HG02852 (cell line): ENCODE data around the gene PRKD2.
"Not testable (repeated sequence)": the region's sequence is repeated elsewhere in the genome, so short reads cannot be mapped to it uniquely, and the experiment has no call there.

ENCODE experiments used
- ATAC-seq: cut with Tn5 transposase; IDR thresholded peaks from one replicate; pipeline ENCODE4 v1.9.1; 2021; ENCODE audit warnings: mild to moderate bottlenecking, moderate library complexity; ENCODE audit not compliant: unreplicated experiment

Gene PRKD2

GRCh38 chr19:46634656-46635218 lies 82.2 kb downstream of the PRKD2 start:
- no peak for ATAC-seq

GRCh38 chr19:46634045-46634655 lies 82.8 kb downstream of the PRKD2 start:
- ATAC-seq: peak; percentile 53

GRCh38 chr19:46633130-46633529 lies 83.8 kb downstream of the PRKD2 start:
- no peak for ATAC-seq

GRCh38 chr19:46631481-46631880 lies 85.4 kb downstream of the PRKD2 start:
- no peak for ATAC-seq

- no peak for ATAC-seq
These were observed 86.2 kb downstream of the PRKD2 start for GRCh38 chr19:46630586-46631205.

GRCh38 chr19:46629546-46630025 lies 87.3 kb downstream of the PRKD2 start:
- ATAC-seq: no peak

- ATAC-seq: not testable (repeated sequence)
These were observed 87.9 kb downstream of the PRKD2 start for GRCh38 chr19:46628970-46629369.

- ATAC-seq: no peak
These were observed 90.5 kb downstream of the PRKD2 start for GRCh38 chr19:46626446-46626845.

- ATAC-seq: no peak
These were observed 91.2 kb downstream of the PRKD2 start for GRCh38 chr19:46625731-46626130.

- no peak for ATAC-seq
These were observed 91.8 kb downstream of the PRKD2 start, which contains the start of gene PTGIR for GRCh38 chr19:46624958-46625661. Gene PTGIR (minus strand): TSS chr19:46625089. CDS start chr19:46624225, 864 bp downstream.
